B cell (primary cell): Measurements from ENCODE around the gene RMI2. TPM values are rescaled to one million over a fixed set of nuclear protein-coding genes. Genes with fewer than 3 reads are reported as not detected.

Experiments
- ATAC-seq: fragments of 200-7000 bp; cut with Tn5 transposase; one replicate; pipeline ENCODE4 v1.10.0; 2021; ENCODE audit warnings: low read depth, mild to moderate bottlenecking, moderate number of reproducible peaks, moderate library complexity
- CTCF ChIA-PET: fragments of 350-600 bp; sonication (Branson Sonifier 250); formaldehyde crosslinking; loops from one replicate; lab custom pipeline; 2021; ENCODE audit warnings: antibody characterized with exemption, inconsistent platforms; lab: Charles Lee
- POLR2A ChIA-PET: fragments of 350-600 bp; sonication (Branson Sonifier 250); formaldehyde crosslinking; loops from one replicate; lab custom pipeline; 2021; ENCODE audit warnings: antibody characterized with exemption; lab: Charles Lee
- DNase-seq: peaks from one replicate; pipeline ENCODE4 v3.0.0; 2013
- H2AFZ ChIP-seq: 2 replicates; pipeline ENCODE4 v1.6.1; 2012; ENCODE audit warnings: mild to moderate bottlenecking, low read depth, low read length; ENCODE audit not compliant: insufficient read depth, poor library complexity, severe bottlenecking
- H3K27ac ChIP-seq, 2 donors: 1 replicate in 1 of 2; 2 replicates in 1 of 2; pipeline ENCODE4 v1.5.1; 2012 to 2013; ENCODE audit warnings: low read length in 2 of 2, mild to moderate bottlenecking in 2 of 2, moderate library complexity in 1 of 2
- H3K27me3 ChIP-seq, 4 experiments: fragments of 200-600 bp in 1 of 4; sonication (generic) in 1 of 4; replicated peaks in 1 of 4; 1 replicate in 2 of 4; 2 replicates in 2 of 4; pipeline versions ENCODE4 v1.6.1 to v1.7.0; 2013 to 2016; ENCODE audit warnings: low read length in 3 of 4, mild to moderate bottlenecking in 2 of 4, mixed read lengths in 1 of 4, moderate library complexity in 1 of 4; ENCODE audit not compliant: insufficient read depth in 4 of 4, control insufficient read depth in 3 of 4; ENCODE audit errors: control extremely low read depth in 1 of 4
- H3K36me3 ChIP-seq, 2 experiments: replicated peaks in 1 of 2; 1 replicate in 1 of 2; 2 replicates in 1 of 2; pipeline versions ENCODE4 v1.6.1 to v1.7.1; 2013; ENCODE audit warnings: low read length in 1 of 2; ENCODE audit not compliant: insufficient read depth in 2 of 2, control insufficient read depth in 1 of 2; ENCODE audit errors: control extremely low read depth in 1 of 2, extremely low read depth in 1 of 2
- H3K4me1 ChIP-seq, 2 donors: fragments of 200-600 bp in 1 of 2; sonication (generic) in 1 of 2; 1 replicate in 1 of 2; 2 replicates in 1 of 2; pipeline versions ENCODE4 v1.5.1 to v1.6.1; 2013 to 2017; ENCODE audit warnings: low read length in 2 of 2; ENCODE audit not compliant: control insufficient read depth in 2 of 2, insufficient read depth in 2 of 2
- H3K4me2 ChIP-seq: replicated peaks from 2 replicates; pipeline ENCODE3; 2012; ENCODE audit warnings: mild to moderate bottlenecking, low read depth, low read length; ENCODE audit not compliant: poor library complexity, severe bottlenecking
- H3K4me3 ChIP-seq, 5 experiments: fragments of 200-600 bp in 1 of 5; sonication (generic) in 1 of 5; 1 replicate in 3 of 5; 2 replicates in 2 of 5; pipeline versions ENCODE4 v1.5.1 to v1.7.0; 2011 to 2016; ENCODE audit warnings: low read length in 4 of 5, mild to moderate bottlenecking in 4 of 5, low read depth in 2 of 5, control low read depth in 1 of 5, moderate library complexity in 1 of 5; ENCODE audit not compliant: insufficient read depth in 1 of 5; ENCODE audit errors: control extremely low read depth in 1 of 5, extremely low read depth in 1 of 5
- H3K79me2 ChIP-seq: fragments of 200-600 bp; sonication (generic); one replicate; pipeline ENCODE4 v1.6.0; 2016; ENCODE audit warnings: low read length; ENCODE audit not compliant: control insufficient read depth, insufficient read depth
- H3K9ac ChIP-seq: fragments of 200-600 bp; sonication (generic); 2 replicates; pipeline ENCODE4 v1.6.1; 2017; ENCODE audit warnings: mild to moderate bottlenecking, low read length, moderate library complexity
- H3K9me3 ChIP-seq, 3 donors: one replicate each; pipeline versions ENCODE4 v1.6.1 to v1.7.1; 2013; ENCODE audit warnings: low read length in 2 of 3; ENCODE audit not compliant: control insufficient read depth in 2 of 3, insufficient read depth in 1 of 3; ENCODE audit errors: control extremely low read depth in 1 of 3
- H4K20me1 ChIP-seq: 2 replicates; pipeline ENCODE4 v1.6.0; 2012; ENCODE audit warnings: mild to moderate bottlenecking, low read length; ENCODE audit not compliant: insufficient read depth, control insufficient read depth, poor library complexity, severe bottlenecking
- H3K27ac Mint-ChIP-seq: one replicate; pipeline ENCODE4 v1.8.0; 2021; ENCODE audit warnings: mixed read lengths
- H3K27me3 Mint-ChIP-seq: one replicate; pipeline ENCODE4 v1.8.0; 2021; ENCODE audit warnings: mixed read lengths
- H3K4me1 Mint-ChIP-seq: one replicate; pipeline ENCODE4 v1.8.0; 2021; ENCODE audit warnings: mixed read lengths
- H3K4me3 Mint-ChIP-seq: one replicate; pipeline ENCODE4 v1.8.0; 2021; ENCODE audit warnings: mixed read lengths
- H3K9me3 Mint-ChIP-seq: one replicate; pipeline ENCODE4 v1.8.0; 2022; ENCODE audit warnings: mixed read lengths; ENCODE audit not compliant: insufficient read depth
- EZH2 ChIP-seq: IDR thresholded peaks from 2 replicates; pipeline ENCODE4 v1.6.1; 2012; ENCODE audit warnings: borderline replicate concordance, low read depth, mild to moderate bottlenecking, moderate library complexity, low read length; ENCODE audit not compliant: insufficient read depth, poor library complexity, severe bottlenecking
- WGBS: methylation state at CpG from one replicate; pipeline ENCODE4 v1.1.5; 2013; ENCODE audit warnings: missing lambda C conversion rate; ENCODE audit not compliant: insufficient coverage; 5-methylcytosine and 5-hydroxymethylcytosine counted together
- intact Hi-C: fragments of 100-400 bp; cut with micrococcal nuclease; formaldehyde crosslinking; loops from one replicate; pipeline ENCODE4 v1.10.0; 2022
- polyA plus RNA-seq: library from polyadenylated mRNA; depleted of rRNA; stranded (reverse); fragments of >200 nt; gene quantifications from 2 replicates; pipeline ENCODE4 v1.2.3, GENCODE V29; 2012
- total RNA-seq, 2 donors: library from RNA; stranded (reverse); fragments of 120-200 nt in 1 of 2; gene quantifications; 1 replicate in 1 of 2; 2 replicates in 1 of 2; pipeline versions ENCODE4 v1.2.3 to v1.2.4, GENCODE V29; 2013 to 2022
- TF ChIP-seq, protein P1 (sequence below): fragments of 200-600 bp; IDR thresholded peaks from one replicate; pipeline ENCODE4 v1.8.0; 2022; ENCODE audit warnings: antibody characterized with exemption, mild to moderate bottlenecking

Gene RMI2
- total and polyA plus RNA-seq, 2 donors (not counting 1 experiment from before 2014, with no cell fraction given) = 2.3 to 27.0 TPM

DNA sequence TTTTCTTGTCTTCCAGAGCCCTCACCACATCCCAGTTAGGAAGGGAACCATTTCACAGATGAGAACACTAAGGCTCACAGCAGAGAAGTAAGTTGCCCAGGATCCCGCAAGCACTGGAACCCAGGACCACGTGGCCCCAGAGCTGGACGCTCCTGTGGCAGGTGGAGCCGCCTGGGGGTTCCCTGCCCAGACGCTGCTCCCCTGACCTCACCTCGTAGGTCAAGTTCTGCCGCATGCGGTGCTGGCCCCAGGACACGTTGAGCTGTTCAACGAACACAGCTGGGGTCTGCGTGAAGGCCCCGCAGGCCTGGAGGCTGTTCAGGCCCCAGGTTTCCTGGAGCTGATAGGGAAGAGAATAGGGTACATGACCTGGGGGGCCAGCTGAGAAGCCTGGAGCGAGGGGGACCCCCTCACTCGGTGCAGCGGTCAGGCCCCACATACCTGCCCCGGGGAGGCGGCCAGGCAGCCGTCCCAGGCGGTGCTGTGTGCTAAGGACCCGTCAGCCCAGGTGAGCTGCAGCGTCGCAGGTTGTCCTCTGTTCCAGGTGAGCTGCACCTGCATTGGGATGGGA is 54.1 kb downstream of the RMI2 start:
- intact Hi-C loops = no loop called here
- no peak overlapping the region for H3K27ac Mint-ChIP-seq

GRCh38 chr16:11400076-11400475 is 54.8 kb downstream of the RMI2 start:
- intact Hi-C loops = no loop called here
- no peak for DNase-seq
- H3K27ac Mint-ChIP-seq = no peak overlapping the region
- TF ChIP-seq, protein P1, sequence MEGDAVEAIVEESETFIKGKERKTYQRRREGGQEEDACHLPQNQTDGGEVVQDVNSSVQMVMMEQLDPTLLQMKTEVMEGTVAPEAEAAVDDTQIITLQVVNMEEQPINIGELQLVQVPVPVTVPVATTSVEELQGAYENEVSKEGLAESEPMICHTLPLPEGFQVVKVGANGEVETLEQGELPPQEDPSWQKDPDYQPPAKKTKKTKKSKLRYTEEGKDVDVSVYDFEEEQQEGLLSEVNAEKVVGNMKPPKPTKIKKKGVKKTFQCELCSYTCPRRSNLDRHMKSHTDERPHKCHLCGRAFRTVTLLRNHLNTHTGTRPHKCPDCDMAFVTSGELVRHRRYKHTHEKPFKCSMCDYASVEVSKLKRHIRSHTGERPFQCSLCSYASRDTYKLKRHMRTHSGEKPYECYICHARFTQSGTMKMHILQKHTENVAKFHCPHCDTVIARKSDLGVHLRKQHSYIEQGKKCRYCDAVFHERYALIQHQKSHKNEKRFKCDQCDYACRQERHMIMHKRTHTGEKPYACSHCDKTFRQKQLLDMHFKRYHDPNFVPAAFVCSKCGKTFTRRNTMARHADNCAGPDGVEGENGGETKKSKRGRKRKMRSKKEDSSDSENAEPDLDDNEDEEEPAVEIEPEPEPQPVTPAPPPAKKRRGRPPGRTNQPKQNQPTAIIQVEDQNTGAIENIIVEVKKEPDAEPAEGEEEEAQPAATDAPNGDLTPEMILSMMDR = no peak
- no peak for TF ChIP-seq EZH2
- Histone ChIP-seq H3K9ac (no peak overlapping the region), H3K27me3 (peaks cover 0 to 3% (median 1%) of the 10 kb centered on the region in 4 experiments), H3K36me3 (no peaks in the 10 kb centered on the region), H3K9me3 (peaks cover 0 to 2% (median 0%) of the 10 kb centered on the region in 3 donors), H2AFZ (no peak overlapping the region), H3K4me2 (no peak overlapping the region), H4K20me1 (no peaks in the 10 kb centered on the region), H3K4me3 (no peak overlapping the region), H3K79me2 (no peaks in the 10 kb centered on the region), H3K27ac (no peak overlapping the region), H3K4me1 (peaks cover 0 to 6% of the 10 kb centered on the region in 2 donors)
- 92% methylated on average over 6 of the region's 7 CpGs for WGBS
- no peak for ATAC-seq
- POLR2A ChIA-PET = no interaction called here
- H3K4me3 Mint-ChIP-seq = no peak overlapping the region
- peaks cover 8% of the 10 kb centered on the region for H3K4me1 Mint-ChIP-seq
- H3K9me3 Mint-ChIP-seq = no peaks in the 10 kb centered on the region
- no peaks in the 10 kb centered on the region for H3K27me3 Mint-ChIP-seq
- CTCF ChIA-PET = interaction anchor here (1.1 to 6.5 kb wide), 2 partner anchors 8 to 44 kb away, joined by 3 to 66 read pairs; no protein-coding TSS in a partner anchor

More for the DNA sequence above, 54.1 kb downstream of the RMI2 start:
- Histone ChIP-seq H3K9me3 (peaks cover 0 to 2% (median 0%) of the 10 kb centered on the region in 3 donors), H3K79me2 (no peaks in the 10 kb centered on the region), H2AFZ (no peak overlapping the region), H3K27ac (no peak overlapping the region), H3K4me2 (no peak overlapping the region), H3K27me3 (peaks cover 0 to 3% (median 1%) of the 10 kb centered on the region in 4 experiments), H3K4me1 (peaks cover 0 to 6% of the 10 kb centered on the region in 2 donors), H3K9ac (no peak overlapping the region), H3K4me3 (no peak overlapping the region), H3K36me3 (no peaks in the 10 kb centered on the region), H4K20me1 (no peaks in the 10 kb centered on the region)
- ChIA-PET POLR2A (no interaction called here), CTCF (interaction anchor here (0.6 to 6.5 kb wide), 6 partner anchors 9 to 133 kb away, joined by 3 to 66 read pairs (median 3); no protein-coding TSS in a partner anchor)
- TF ChIP-seq EZH2 = no peak
- TF ChIP-seq, protein P1 = no peak
- no peaks in the 10 kb centered on the region for H3K9me3 Mint-ChIP-seq
- no peaks in the 10 kb centered on the region for H3K27me3 Mint-ChIP-seq
- WGBS = 94% methylated on average over 22 of the region's 22 CpGs
- H3K4me1 Mint-ChIP-seq = peaks cover 8% of the 10 kb centered on the region
- ATAC-seq (no peak), DNase-seq (no peak)
- no peak overlapping the region for H3K4me3 Mint-ChIP-seq
